Loucy (cell line): ENCODE results near the gene DHX57.

Experiments used
- EZH2phosphoT487 ChIP-seq: fragments of 200-600 bp; IDR thresholded peaks from 2 replicates; pipeline ENCODE4 v1.6.1; 2018; ENCODE audit warnings: antibody characterized with exemption, mild to moderate bottlenecking, moderate library complexity, borderline replicate concordance
- TF ChIP-seq, protein P1 (sequence below): fragments of 200-600 bp; sonication (generic); conservative IDR thresholded peaks from 2 replicates; pipeline ENCODE4 v1.5.1; 2014; ENCODE audit warnings: mild to moderate bottlenecking, antibody characterized with exemption, low read length

DNA sequence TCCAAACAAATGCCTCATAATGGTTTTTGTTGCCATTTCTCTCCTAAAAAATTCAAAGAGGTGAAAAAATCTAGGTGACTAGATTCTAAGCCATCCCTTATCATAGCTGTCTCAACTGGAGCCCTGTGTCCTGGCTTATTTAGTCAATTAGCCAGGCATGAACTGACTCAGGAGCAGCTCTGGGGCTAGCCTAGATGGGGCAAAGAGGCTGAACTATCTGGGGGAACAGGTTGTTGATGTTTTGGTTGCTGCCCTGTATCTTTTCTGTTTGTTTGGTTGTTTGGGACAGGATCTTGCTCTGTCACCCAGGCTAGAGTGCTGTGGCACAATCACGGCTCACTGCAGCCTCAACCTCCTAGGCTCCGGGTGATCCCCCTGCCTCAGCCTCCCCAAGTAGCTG lies 83.0 kb downstream of the DHX57 start:
- TF ChIP-seq, protein P1, sequence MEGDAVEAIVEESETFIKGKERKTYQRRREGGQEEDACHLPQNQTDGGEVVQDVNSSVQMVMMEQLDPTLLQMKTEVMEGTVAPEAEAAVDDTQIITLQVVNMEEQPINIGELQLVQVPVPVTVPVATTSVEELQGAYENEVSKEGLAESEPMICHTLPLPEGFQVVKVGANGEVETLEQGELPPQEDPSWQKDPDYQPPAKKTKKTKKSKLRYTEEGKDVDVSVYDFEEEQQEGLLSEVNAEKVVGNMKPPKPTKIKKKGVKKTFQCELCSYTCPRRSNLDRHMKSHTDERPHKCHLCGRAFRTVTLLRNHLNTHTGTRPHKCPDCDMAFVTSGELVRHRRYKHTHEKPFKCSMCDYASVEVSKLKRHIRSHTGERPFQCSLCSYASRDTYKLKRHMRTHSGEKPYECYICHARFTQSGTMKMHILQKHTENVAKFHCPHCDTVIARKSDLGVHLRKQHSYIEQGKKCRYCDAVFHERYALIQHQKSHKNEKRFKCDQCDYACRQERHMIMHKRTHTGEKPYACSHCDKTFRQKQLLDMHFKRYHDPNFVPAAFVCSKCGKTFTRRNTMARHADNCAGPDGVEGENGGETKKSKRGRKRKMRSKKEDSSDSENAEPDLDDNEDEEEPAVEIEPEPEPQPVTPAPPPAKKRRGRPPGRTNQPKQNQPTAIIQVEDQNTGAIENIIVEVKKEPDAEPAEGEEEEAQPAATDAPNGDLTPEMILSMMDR = no peak
- no peak for TF ChIP-seq EZH2phosphoT487
